DMS79 (cell line): ENCODE measurements around the gene DSCAM.

ENCODE experiments used
- DNase-seq: peaks from one replicate; lab custom pipeline; 2025; lab: John Stamatoyannopoulos, UW

The DSCAM gene

GRCh38 chr21:40707656-40708244 lies 139.2 kb downstream of the DSCAM start:
- DNase-seq, result no peak

DNA sequence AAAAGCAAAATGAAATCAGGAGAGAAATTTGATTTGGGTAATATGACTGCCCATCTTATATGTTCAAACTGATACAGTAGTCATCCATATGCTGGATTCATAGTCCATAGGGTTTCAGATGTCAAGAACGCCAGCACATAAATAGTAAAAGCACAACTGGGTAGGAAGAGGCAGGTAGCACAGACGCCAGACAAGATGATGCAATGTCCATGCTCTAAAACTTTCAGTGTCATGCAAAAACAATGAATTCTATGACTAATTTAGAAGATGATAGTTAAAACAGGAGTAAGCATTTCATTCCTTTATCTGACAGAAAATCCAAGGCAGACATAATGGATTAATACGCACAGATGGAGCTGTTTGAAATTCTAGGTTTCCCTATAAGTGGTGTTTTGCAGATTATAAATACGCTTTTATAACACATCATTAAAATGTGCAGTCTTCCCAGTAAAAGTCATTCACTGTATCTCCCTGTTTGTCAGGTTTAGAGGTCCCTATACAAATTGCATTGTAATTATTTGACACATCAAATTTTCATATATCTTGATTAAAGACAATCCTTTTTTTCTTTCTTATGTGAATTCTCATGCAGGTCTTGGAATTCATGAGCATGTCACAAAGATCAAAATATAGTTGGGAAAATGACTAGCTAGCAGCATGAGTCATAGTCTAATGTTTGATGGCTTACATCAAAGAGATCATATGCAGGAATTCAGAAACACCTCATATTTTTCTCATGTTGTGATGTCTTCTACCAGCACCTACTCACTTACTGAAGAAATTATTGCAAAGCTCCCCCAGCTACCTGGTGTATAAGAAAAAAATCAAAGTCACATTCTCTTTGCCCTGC lies 139.9 kb downstream of the DSCAM start:
- DNase-seq, result no peak

DNA sequence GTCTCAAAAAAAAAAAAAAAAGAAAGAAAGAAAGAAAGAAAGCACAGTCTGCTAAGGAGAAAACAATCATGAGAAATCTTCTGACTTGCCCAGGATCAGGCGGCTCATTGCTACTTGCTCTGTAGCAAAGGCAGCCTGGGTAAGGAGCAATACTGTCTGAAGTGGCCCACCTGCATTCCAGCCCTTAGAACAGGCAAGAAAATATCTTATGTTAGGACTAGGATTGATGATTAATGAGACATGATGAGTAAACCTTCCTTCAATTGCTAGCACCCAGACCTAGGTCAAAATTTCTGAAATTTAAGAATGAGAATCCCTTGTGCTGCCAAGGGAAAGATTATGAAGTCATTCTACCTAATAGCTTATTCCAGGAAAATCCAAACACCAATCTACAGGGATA lies 140.8 kb downstream of the DSCAM start:
- DNase-seq, result no peak

- no peak for DNase-seq
Observed at GRCh38 chr21:40704141-40704540, 142.8 kb downstream of the DSCAM start.

DNA sequence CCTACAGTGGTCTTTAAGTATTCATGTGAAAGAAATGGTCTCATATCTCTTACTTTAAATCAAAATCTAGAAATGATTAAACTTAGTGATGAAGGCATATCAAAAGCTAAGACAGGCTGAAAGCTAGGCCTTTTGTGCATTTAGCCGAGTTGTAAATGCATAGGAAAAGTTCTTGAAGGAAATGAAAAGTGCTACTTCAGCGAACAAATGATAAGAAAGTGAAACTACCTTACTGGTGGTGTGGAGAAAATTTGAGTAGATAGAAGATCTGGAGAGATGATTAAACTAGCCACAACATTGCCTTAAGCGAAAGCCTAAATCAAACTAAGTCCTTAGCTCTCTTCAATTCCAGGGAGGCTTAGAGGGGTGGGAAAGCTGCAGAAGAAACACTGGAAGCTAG lies 147.6 kb downstream of the DSCAM start:
- DNase-seq, result no peak

DNA sequence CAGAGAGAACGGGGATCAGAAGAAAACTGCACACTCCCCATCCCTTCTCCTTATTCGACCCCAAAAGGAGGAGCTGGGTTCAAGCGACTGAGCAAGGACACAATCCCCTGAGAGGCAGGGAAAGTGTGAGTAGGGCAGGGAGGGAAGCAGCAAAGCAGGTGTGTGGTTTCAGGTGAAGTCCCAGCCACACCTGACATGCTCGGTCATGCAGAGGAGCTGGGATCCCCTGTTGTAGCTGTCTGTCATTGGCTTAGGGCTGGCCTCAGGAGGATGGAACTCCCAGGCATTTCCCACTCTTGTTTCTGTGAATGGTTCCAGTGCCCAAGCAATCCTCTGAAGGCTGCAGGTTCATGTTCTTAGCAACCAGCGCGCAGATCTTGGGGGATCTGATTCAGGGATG lies 150.7 kb downstream of the DSCAM start:
- no peak for DNase-seq

DNA sequence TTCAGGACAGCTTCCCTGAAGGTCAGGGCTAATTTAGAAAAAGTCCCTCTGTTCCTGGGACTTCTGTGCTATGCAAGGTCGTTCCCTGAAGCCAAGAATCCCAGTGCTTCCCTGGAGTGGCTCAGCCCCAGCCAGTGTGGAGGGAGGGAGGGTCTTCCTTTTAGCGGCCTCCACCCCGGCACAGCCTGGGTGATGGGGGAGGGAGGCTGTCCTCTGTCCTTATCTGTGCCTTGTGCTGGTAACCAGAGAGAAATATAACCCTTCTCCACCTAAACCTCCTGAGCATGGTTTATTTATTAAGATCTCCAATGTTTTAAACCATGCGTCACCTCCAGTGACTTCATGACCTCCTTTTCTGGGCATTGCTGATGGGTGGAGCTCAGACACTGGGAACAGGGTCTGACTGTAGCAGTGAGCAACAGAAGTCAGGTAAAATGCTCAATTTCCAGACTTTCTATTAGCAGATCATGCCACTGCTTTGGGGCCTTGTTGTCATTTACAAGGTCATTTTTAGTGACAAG lies 157.1 kb downstream of the DSCAM start:
- DNase-seq, result no peak

GRCh38 chr21:40689217-40689616 lies 157.7 kb downstream of the DSCAM start:
- DNase-seq, result no peak

DNA sequence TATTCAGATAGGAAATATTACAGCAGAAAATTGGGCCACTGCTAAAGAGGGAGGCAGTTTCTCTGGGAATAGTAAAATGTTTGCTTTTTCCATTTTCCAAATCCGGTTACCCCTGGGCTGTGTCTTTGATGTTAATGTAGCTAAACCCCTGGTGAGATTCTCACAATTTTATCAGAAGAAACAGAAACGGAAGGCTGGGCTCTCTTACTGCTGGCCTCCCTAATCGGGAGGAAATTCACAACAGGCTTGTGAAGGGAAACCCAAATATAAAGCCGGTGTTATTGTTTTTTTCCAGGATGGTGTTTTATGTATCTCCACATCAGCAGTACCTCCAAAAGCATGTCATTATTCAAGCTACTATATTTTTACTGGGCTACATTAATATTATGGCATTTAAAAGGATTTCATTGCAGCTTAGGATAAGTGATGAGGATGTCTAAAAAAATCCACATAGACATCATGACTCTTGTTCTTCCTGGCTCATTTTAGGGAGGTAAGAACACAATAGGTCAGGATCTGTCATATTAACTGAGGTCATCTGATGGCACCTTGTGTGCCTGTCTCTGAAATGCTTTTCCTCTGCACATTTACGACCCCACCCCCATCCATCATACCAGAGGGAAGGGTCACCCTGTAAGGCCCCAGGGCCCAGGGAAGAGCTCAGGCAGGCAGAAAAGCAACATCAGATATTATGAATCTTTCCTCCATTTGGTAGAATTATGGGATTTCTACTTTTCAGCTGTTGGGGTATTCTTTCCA lies 158.7 kb downstream of the DSCAM start:
- DNase-seq, result no peak

- DNase-seq, result no peak
Observed at GRCh38 chr21:40687625-40688024, 159.3 kb downstream of the DSCAM start.

DNA sequence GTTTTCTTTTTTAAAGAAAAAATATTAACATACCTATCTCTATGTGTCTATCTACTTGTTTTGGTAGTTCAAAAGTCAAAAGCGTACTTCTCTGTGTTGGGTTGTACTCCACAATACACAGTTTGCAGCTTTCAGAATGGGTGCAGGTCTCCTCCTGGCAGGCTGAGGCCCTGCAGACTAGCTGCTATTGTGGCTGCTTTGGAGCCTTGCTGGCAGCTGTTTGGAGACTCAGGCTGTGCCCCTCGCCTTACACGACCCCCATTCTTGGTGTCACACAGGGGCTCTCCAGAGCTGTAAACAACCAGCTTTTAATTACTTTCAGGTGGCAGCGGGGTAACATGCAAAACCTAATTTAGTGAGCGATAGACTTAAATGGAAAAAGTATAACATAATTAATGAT lies 160.4 kb downstream of the DSCAM start:
- no peak for DNase-seq

GRCh38 chr21:40685141-40685540 lies 161.8 kb downstream of the DSCAM start:
- no peak for DNase-seq

DNA sequence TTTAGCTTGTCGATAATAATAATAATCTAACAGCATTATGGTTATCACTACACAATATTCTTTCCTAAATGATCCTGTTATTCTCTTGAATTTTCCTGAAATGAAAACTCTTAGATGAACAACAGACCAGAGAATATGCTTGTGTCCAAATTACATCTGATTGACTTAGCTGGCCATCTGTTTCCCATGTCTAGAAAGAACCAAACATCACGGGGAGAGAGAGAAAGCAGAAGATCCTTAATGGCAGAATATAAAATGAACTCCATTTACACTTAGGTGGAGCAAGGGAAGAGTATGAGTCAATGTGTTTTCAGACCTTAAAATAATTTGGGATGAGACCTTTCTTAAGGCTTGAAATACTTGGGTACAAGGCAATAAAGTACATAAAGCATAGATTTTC lies 162.2 kb downstream of the DSCAM start:
- no peak for DNase-seq

DNA sequence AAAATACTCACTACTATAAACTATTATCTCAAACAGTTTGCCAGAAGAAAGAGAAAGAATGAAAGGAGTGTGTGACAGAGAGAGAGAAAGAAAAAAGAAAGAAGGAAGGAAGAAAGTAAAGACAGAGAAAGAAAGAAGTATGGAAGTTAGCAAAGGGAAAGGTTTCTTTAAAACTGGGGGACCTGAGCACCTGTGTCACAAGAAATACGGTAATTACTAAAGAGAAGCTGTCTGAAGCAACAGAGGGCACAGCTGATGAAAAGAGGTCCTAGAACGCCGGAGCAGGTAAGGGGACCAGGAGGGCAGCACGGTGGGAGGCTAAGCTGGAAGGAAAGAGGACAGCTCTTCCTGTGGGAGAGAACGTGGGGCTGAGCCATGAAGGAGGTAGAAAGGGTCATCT lies 163.6 kb downstream of the DSCAM start:
- DNase-seq, result no peak

- no peak for DNase-seq
Observed at GRCh38 chr21:40681164-40681859, 165.6 kb downstream of the DSCAM start.

DNA sequence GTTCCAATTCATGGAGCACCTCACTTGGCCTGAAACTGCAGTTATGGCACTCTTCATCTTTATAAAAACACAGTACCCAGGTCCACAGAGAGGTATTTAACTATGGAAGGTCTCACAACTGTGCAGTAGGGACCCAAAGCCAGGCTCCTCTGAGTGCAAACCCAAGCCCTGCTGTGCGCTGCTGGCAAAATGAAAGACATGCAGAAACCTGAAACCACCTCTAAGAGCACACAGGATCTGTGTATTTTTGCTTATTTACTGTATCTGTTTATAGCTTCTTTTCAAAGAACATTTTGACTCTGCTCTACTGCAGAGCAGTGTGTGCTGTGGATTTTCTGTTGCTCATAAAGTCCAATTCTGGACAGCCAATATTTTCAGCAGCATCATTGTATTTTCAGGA lies 166.6 kb downstream of the DSCAM start:
- no peak for DNase-seq

DNA sequence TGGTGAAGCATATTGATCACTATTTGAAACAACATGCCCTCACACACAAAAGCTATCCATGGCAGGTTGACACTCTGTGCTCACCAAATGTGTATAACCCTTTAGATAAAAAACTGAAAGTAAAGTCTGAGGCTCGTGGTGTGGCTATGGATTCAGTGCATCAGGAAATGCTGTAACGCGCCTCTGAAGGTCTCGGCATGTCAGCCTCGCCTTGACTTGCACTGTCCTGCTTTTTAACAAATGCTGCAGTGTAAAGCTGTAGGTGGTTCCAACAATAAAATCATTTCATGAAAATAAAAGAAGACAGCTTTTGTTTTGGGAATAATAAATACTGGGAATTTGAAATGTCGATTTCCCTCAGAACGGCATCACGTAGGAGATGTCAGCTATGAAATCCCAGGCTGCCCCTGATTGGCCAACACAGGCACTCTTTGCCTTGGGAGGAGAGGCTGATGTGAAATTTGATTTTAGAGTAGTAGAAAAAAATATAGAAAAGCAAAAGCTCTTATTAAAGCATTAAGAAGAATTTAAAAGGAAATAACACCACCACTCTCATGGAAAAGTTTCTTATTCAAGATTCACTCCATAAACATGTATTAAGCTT lies 168.2 kb downstream of the DSCAM start:
- DNase-seq, result no peak

DNA sequence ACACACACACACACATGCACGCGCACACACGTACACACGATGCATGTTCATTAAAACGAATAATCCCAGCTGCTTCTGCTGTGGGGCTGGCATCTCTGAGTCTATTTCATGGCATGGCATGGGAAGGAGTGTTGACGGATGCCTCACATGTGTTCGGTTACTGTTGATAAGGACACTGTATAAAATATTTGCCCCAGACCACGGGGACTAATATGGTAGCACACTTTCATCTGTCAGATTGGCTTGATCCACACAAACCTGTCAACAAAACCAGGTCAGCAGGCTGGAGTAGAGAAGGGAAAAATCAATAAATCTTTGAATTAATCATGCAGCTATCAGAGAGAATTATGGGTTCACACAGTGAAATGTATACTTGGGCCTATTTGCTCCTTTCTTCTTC lies 171.9 kb downstream of the DSCAM start:
- DNase-seq, result no peak

- no peak for DNase-seq
Observed at GRCh38 chr21:40672602-40673001, 174.4 kb downstream of the DSCAM start.

GRCh38 chr21:40671716-40672115 lies 175.2 kb downstream of the DSCAM start:
- no peak for DNase-seq

GRCh38 chr21:40668555-40669275 lies 178.2 kb downstream of the DSCAM start:
- no peak for DNase-seq
